ENCODE results near the gene ARRDC4.

ARRDC4 gene

DNA sequence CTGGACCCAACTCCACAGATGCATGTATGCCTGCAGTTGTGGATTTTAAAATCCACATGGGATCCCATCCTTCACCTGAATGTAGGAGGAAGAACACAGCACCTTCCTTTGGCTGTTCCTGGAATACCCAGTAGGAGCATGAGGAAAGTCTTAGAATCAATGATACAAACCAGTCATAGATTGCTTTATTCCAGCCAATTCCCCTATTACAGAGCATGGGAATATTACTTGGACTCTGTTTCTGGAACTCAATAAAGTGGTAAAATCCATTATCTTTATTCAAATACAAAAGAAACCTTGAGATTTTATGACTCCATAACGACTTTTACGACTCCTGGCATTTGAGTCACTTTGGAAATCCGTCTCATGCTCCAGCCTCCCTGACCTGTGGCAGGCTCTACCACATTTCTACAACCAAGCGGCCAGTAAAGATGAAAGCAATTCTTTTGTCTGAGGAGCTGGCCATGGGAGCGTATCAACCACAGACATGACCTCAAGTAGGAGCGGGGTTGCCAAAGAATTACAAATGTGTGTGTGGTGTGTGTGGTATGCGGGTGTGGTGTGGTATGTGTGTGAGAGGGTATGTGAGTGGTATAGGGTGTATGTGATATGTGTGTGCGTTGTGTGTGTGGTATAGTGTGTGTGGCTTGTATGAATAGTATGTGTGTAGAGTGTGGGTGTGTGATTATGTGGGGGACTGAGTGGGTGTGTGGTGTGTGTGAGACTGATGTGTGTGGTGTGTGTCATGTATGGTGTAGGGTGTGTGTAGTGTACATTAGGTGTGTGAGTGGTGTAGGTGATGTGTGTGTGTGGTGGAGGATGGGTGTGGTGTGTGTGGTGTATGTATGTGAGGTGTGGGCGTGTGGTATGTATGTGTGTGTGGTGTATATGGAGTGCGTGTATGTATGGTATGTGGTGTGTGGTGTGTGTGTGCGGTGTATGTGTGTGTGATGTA lies 40.0 kb downstream of the ARRDC4 start:
- no peak overlapping the region for H3K4me3 ChIP-seq (ENCODE audit: low read length)
- H3K4me1 ChIP-seq (ENCODE audit: control insufficient read depth, insufficient read depth, low read length): peaks cover 4% of the 10 kb centered on the region
- H3K9me3 ChIP-seq (ENCODE audit: control insufficient read depth, low read length): no peaks in the 10 kb centered on the region
- DNase-seq (ENCODE audit: low read depth): no peak
- H3K27me3 ChIP-seq (replicated peaks; ENCODE audit: control insufficient read depth, insufficient read depth, low read length): no peaks in the 10 kb centered on the region
- H3K36me3 ChIP-seq (ENCODE audit: control insufficient read depth, insufficient read depth, low read length, severe bottlenecking): no peaks in the 10 kb centered on the region
- H3K9ac ChIP-seq (ENCODE audit: low read length): no peak overlapping the region

DNA sequence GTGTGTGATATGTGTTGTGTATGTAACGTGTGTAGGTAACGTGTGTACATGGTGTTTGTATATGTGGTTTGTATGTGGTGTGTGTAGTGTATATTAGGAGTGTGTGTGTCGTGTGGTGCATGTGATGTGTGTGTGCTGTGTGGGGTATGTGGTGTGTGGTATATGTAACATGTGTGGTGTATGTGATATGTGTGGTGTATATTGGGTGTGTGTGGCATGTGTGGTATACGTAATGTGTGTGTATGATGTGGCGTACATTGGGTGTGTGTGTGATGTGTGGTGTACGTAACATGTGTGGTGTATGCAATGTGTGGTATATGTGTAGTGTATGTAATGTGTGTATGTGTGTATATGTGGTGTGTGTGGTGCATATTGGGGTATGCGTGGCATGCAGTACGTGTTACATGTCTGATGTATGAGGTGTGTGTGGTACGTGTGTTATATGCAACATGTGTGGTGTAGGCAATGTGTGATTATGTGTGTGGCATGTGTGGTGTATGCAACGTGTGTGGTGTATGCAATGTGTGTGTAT lies 41.2 kb downstream of the ARRDC4 start:
- no peak overlapping the region for H3K9ac ChIP-seq (ENCODE audit: low read length)
- no peaks in the 10 kb centered on the region for H3K27me3 ChIP-seq (replicated peaks; ENCODE audit: control insufficient read depth, insufficient read depth, low read length)
- H3K4me3 ChIP-seq (ENCODE audit: low read length): no peak overlapping the region
- H3K36me3 ChIP-seq (ENCODE audit: control insufficient read depth, insufficient read depth, low read length, severe bottlenecking): no peaks in the 10 kb centered on the region
- H3K4me1 ChIP-seq (ENCODE audit: control insufficient read depth, insufficient read depth, low read length): peaks cover 4% of the 10 kb centered on the region
- no peak for DNase-seq (ENCODE audit: low read depth)
- H3K9me3 ChIP-seq (ENCODE audit: control insufficient read depth, low read length): no peaks in the 10 kb centered on the region

DNA sequence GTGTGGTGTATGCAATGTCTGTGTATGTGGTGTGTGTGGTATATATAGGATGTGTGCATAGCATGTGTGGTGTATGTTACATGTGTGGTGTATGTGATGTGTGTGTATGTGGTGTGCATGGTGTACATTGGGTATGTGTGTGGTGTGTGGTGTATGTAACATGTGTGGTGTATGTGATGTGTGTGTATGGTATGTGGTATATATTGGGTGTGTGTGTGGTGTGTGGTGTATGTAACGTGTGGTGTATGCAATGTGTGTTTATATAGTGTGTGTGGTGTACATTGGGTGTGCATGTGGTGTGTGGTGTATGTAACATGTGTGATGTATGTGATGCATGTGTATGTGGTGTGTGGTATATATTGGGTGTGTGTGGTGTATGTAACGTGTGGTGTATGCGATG lies 41.9 kb downstream of the ARRDC4 start:
- no peaks in the 10 kb centered on the region for H3K27me3 ChIP-seq (replicated peaks; ENCODE audit: control insufficient read depth, insufficient read depth, low read length)
- H3K9ac ChIP-seq (ENCODE audit: low read length): no peak overlapping the region
- no peaks in the 10 kb centered on the region for H3K9me3 ChIP-seq (ENCODE audit: control insufficient read depth, low read length)
- DNase-seq (ENCODE audit: low read depth): no peak
- peaks cover 4% of the 10 kb centered on the region for H3K4me1 ChIP-seq (ENCODE audit: control insufficient read depth, insufficient read depth, low read length)
- H3K36me3 ChIP-seq (ENCODE audit: control insufficient read depth, insufficient read depth, low read length, severe bottlenecking): no peaks in the 10 kb centered on the region
- H3K4me3 ChIP-seq (ENCODE audit: low read length): no peak overlapping the region

DNA sequence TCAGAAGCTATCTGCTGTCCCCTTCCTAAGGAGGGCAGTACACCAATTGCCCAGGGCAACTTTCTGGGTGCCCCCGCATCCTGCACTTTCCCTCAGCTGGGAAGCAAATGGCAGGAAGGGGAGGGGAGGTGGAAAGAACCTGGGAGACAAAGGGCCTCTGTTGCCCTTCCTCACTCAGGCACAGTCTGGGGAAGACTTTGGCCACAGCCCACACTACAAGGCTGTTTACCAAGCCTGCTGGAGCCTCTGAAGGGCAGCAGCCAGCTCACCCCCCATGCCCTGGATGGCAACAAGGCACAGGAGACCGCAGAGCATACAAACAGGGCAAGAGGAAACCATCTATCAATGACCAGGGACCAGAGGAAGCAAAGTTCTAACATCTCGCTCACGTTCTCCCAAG lies 42.4 kb downstream of the ARRDC4 start:
- Histone ChIP-seq H3K36me3 (ENCODE audit: control insufficient read depth, insufficient read depth, low read length, severe bottlenecking) (no peaks in the 10 kb centered on the region), H3K4me1 (ENCODE audit: control insufficient read depth, insufficient read depth, low read length) (peaks cover 4% of the 10 kb centered on the region), H3K9ac (ENCODE audit: low read length) (no peak overlapping the region), H3K27me3 (replicated peaks; ENCODE audit: control insufficient read depth, insufficient read depth, low read length) (no peaks in the 10 kb centered on the region), H3K4me3 (ENCODE audit: low read length) (no peak overlapping the region), H3K9me3 (ENCODE audit: control insufficient read depth, low read length) (no peaks in the 10 kb centered on the region)
- no peak for DNase-seq (ENCODE audit: low read depth)

GRCh38 chr15:98003518-98003917 lies 43.0 kb downstream of the ARRDC4 start:
- H3K4me3 ChIP-seq (ENCODE audit: low read length): no peak overlapping the region

DNA sequence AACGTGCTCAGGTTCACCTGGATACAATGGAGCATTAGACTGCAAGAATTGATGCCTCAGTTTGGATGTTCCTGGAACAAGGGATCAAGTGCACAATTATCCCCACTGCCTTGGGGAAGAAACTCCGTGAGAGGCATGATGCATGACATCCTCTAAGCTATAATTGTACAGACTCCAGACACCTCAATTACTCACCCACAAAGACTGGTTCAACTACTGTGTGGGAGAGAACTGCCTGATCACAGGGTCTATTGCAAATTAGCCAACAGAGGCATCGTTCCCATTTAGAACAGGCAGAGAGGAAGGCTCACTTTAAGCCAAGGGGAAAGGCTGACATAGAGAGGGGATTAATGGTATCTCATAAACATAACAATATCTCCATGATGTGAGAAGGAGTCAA lies 43.5 kb downstream of the ARRDC4 start:
- no peak for DNase-seq (ENCODE audit: low read depth)
- Histone ChIP-seq H3K4me3 (ENCODE audit: low read length) (no peak overlapping the region), H3K27me3 (replicated peaks; ENCODE audit: control insufficient read depth, insufficient read depth, low read length) (no peaks in the 10 kb centered on the region), H3K9ac (ENCODE audit: low read length) (no peak overlapping the region), H3K9me3 (ENCODE audit: control insufficient read depth, low read length) (no peaks in the 10 kb centered on the region), H3K36me3 (ENCODE audit: control insufficient read depth, insufficient read depth, low read length, severe bottlenecking) (no peaks in the 10 kb centered on the region), H3K4me1 (ENCODE audit: control insufficient read depth, insufficient read depth, low read length) (peaks cover 4% of the 10 kb centered on the region)

More at GRCh38 chr15:98003518-98003917, 43.0 kb downstream of the ARRDC4 start:
- Histone ChIP-seq H3K9me3 (ENCODE audit: control insufficient read depth, low read length) (no peaks in the 10 kb centered on the region), H3K27me3 (replicated peaks; ENCODE audit: control insufficient read depth, insufficient read depth, low read length) (no peaks in the 10 kb centered on the region), H3K36me3 (ENCODE audit: control insufficient read depth, insufficient read depth, low read length, severe bottlenecking) (no peaks in the 10 kb centered on the region), H3K4me1 (ENCODE audit: control insufficient read depth, insufficient read depth, low read length) (peaks cover 4% of the 10 kb centered on the region), H3K9ac (ENCODE audit: low read length) (no peak overlapping the region)
- no peak for DNase-seq (ENCODE audit: low read depth)

DNA sequence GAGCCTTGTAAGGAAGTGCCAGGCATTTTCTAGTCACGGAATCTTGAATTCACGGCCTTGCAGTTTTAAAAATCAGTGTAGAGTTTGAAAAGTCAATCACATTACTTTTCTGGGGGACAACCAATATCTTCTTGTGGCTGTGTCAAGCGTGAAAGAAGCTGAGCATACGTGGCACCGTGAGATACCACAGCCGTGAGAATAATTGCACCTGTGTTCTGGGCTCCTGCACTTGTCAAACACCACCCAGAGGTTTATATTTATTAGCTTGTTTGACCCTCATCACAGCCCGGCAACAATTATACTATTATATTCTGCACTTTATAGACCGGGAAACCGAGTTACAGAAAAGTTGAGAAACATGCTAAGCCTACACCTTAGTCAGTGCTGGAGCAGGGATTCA lies 45.2 kb downstream of the ARRDC4 start:
- Histone ChIP-seq H3K9ac (ENCODE audit: low read length) (no peak overlapping the region), H3K4me1 (ENCODE audit: control insufficient read depth, insufficient read depth, low read length) (no peaks in the 10 kb centered on the region), H3K36me3 (ENCODE audit: control insufficient read depth, insufficient read depth, low read length, severe bottlenecking) (no peaks in the 10 kb centered on the region), H3K4me3 (ENCODE audit: low read length) (no peak overlapping the region), H3K27me3 (replicated peaks; ENCODE audit: control insufficient read depth, insufficient read depth, low read length) (no peaks in the 10 kb centered on the region), H3K9me3 (ENCODE audit: control insufficient read depth, low read length) (no peaks in the 10 kb centered on the region)
- no peak for DNase-seq (ENCODE audit: low read depth)

GRCh38 chr15:98009169-98009568 lies 48.7 kb downstream of the ARRDC4 start:
- no peak overlapping the region for H3K4me3 ChIP-seq (ENCODE audit: low read length)
- H3K9ac ChIP-seq (ENCODE audit: low read length): no peak overlapping the region
- no peak for DNase-seq (ENCODE audit: low read depth)
- no peaks in the 10 kb centered on the region for H3K27me3 ChIP-seq (replicated peaks; ENCODE audit: control insufficient read depth, insufficient read depth, low read length)
- no peaks in the 10 kb centered on the region for H3K4me1 ChIP-seq (ENCODE audit: control insufficient read depth, insufficient read depth, low read length)
- H3K9me3 ChIP-seq (ENCODE audit: control insufficient read depth, low read length): no peaks in the 10 kb centered on the region
- no peaks in the 10 kb centered on the region for H3K36me3 ChIP-seq (ENCODE audit: control insufficient read depth, insufficient read depth, low read length, severe bottlenecking)

DNA sequence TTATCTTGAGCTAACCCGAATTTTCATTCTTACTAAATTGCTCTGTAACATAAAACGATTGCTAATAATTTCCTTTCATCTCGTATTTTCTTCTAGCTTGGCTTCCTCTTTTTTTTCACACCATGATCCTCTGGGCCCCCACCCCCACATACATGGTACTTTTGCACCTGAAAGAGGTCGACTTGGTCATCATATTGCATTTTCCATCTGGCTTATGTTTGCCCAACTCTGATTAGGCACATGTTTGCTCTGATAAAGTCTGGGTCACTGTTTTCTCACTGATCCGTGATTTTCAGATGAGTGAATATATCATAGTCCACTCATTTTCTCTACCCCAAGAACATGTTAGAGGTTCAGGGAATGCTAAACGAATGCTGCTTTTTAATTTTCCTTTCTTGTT lies 49.5 kb downstream of the ARRDC4 start:
- no peak for DNase-seq (ENCODE audit: low read depth)
- no peak overlapping the region for H3K9ac ChIP-seq (ENCODE audit: low read length)
- no peaks in the 10 kb centered on the region for H3K27me3 ChIP-seq (replicated peaks; ENCODE audit: control insufficient read depth, insufficient read depth, low read length)
- H3K9me3 ChIP-seq (ENCODE audit: control insufficient read depth, low read length): no peaks in the 10 kb centered on the region
- no peaks in the 10 kb centered on the region for H3K4me1 ChIP-seq (ENCODE audit: control insufficient read depth, insufficient read depth, low read length)
- no peak overlapping the region for H3K4me3 ChIP-seq (ENCODE audit: low read length)
- H3K36me3 ChIP-seq (ENCODE audit: control insufficient read depth, insufficient read depth, low read length, severe bottlenecking): no peaks in the 10 kb centered on the region

DNA sequence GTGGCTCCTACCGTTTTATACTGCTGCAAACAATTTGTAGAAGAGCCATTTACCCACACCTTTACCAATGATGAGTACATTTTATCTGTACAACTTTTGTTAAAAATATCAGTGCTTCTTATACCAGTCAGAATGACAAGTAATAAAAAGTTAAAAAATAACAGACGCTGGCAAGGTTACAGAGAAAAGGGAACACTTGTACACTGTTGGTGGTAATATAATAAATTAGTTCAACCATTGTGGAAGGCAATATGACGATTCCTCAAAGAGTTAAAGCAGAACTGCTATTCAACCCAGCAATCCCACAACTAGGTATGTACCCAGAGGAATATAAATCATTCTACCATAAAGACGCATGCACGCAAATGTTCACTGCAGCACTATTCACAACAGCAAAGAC lies 51.9 kb downstream of the ARRDC4 start:
- DNase-seq (ENCODE audit: low read depth): no peak
- peaks cover 5% of the 10 kb centered on the region for H3K27me3 ChIP-seq (replicated peaks; ENCODE audit: control insufficient read depth, insufficient read depth, low read length)
- no peak overlapping the region for H3K9ac ChIP-seq (ENCODE audit: low read length)
- H3K4me1 ChIP-seq (ENCODE audit: control insufficient read depth, insufficient read depth, low read length): no peaks in the 10 kb centered on the region
- no peaks in the 10 kb centered on the region for H3K9me3 ChIP-seq (ENCODE audit: control insufficient read depth, low read length)
- H3K4me3 ChIP-seq (ENCODE audit: low read length): no peak overlapping the region
- H3K36me3 ChIP-seq (ENCODE audit: control insufficient read depth, insufficient read depth, low read length, severe bottlenecking): no peaks in the 10 kb centered on the region

GRCh38 chr15:98013631-98014030 lies 53.1 kb downstream of the ARRDC4 start:
- DNase-seq (ENCODE audit: low read depth): no peak
- no peaks in the 10 kb centered on the region for H3K36me3 ChIP-seq (ENCODE audit: control insufficient read depth, insufficient read depth, low read length, severe bottlenecking)
- H3K4me1 ChIP-seq (ENCODE audit: control insufficient read depth, insufficient read depth, low read length): no peaks in the 10 kb centered on the region

More at GRCh38 chr15:98013631-98014030, 53.1 kb downstream of the ARRDC4 start:
- Histone ChIP-seq H3K27me3 (replicated peaks; ENCODE audit: control insufficient read depth, insufficient read depth, low read length) (peaks cover 7% of the 10 kb centered on the region), H3K4me3 (ENCODE audit: low read length) (no peak overlapping the region), H3K9me3 (ENCODE audit: control insufficient read depth, low read length) (no peaks in the 10 kb centered on the region), H3K9ac (ENCODE audit: low read length) (no peak overlapping the region)
